HG03159 (cell line): ENCODE results near the gene CUL1.

Experiments used
- ATAC-seq: cut with Tn5 transposase; IDR thresholded peaks from one replicate; pipeline ENCODE4 v1.9.1; 2021; ENCODE audit warnings: mild to moderate bottlenecking, moderate library complexity; ENCODE audit not compliant: unreplicated experiment

Gene CUL1

DNA sequence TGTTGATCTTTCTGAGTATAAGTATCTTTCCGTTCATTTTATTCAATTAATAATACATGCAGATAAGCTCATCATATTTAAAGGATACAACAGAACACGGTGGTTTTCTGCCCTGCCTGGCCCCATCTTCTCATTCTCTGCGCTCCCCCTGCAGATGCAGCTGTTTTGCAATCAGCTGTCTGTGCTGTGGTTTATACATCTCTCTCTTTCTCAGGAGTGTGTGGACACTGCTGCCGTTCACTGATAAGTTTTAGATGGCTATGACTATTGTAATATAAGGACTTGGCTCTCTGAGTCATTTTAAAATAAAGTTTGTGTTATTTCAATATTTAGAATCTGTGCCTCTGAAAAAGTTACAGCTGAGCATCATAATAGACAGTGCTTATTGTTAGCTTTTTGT is 54.5 kb downstream of the CUL1 start:
- no peak for ATAC-seq

DNA sequence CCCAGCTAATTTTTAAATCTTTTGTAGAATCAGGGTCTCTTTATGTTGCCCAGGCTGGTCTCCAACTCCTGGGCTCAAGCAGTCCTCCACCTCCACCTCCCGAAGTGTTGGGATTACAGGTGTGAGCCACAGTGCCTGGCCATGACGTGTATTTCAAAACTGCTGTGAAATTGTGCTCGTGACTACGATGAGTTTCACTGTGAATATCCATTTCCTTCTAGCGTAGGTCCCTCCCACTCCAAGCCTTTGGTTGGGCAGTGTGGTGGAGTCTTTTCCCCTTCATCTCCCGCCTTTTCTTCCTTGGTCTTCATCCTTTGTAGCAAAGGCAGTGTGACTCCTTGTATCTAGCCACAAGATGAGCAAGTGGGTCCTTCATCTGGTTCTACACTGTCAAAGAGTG is 56.2 kb downstream of the CUL1 start:
- no peak for ATAC-seq

DNA sequence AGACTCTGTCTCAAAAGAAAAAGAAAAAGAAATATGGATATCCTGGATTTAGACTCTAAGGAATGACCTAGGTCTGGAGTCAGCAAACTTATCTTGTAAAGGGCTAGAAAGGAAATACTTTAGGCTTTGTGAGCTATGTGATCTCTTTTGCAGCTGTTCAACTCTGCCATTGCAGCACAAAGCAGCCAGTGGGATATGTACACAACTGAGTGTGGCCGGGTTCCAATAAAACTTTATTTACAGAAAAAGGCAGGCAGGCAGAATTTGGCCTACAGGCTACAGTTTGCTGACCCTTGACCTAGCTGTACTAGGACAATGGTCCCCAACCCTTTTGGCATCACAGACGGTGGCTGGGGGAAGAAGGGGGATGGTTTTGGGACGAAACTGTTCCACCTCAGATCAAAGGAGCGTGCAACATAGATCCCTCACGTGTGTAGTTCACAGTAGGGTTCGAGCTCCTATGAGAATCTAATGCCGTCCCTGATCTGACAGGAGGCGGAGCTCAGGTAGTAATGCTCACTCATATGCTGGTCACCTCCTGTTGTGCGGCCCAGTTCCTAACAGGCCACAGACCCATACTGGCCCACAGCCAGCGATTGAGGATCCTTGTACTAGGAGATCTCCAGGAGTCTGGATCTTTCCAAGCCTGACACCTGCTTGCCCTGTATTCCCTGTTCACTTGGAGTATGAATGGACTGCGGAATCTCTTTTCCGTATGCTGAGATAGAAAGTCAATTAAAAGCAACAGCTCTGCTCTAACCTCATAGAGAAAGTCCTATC is 63.0 kb downstream of the CUL1 start:
- no peak for ATAC-seq

DNA sequence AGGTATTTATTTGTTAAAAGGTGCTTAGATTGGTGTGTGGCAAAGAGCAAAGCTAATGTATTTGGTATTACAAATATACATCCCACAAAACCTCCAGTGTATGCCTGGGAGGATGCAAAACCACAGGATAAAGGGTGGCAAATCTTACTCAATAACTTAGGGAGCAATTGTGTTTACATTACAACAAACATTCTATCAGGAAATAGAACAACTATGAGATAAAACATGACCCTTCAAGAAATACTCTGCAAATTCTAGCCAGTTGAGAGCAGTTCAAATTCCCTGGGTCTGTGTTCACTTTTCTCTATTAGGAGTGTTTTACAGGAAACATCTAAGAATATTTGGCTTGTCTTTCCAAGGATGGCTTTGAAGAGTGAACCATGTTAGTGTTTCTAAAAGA is 64.9 kb downstream of the CUL1 start:
- no peak for ATAC-seq

DNA sequence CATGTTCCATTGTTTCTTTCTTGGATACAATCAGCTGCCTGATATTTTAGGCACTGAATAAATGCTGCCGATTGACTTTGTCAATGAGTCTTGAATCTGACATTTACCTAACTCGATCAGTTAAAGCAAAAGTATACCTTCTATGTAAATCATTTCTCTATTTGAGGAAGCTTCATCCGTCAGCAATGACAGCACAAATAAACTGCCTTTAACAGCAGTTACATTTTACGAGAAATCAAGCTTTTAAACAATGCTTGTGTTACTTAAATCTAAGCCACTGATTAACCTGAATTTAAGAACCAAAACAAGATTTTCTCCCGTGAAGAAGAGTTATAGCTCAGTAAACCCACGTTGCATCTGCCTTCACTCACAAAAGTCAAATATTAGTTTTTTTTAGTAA is 71.3 kb downstream of the CUL1 start:
- no peak for ATAC-seq

DNA sequence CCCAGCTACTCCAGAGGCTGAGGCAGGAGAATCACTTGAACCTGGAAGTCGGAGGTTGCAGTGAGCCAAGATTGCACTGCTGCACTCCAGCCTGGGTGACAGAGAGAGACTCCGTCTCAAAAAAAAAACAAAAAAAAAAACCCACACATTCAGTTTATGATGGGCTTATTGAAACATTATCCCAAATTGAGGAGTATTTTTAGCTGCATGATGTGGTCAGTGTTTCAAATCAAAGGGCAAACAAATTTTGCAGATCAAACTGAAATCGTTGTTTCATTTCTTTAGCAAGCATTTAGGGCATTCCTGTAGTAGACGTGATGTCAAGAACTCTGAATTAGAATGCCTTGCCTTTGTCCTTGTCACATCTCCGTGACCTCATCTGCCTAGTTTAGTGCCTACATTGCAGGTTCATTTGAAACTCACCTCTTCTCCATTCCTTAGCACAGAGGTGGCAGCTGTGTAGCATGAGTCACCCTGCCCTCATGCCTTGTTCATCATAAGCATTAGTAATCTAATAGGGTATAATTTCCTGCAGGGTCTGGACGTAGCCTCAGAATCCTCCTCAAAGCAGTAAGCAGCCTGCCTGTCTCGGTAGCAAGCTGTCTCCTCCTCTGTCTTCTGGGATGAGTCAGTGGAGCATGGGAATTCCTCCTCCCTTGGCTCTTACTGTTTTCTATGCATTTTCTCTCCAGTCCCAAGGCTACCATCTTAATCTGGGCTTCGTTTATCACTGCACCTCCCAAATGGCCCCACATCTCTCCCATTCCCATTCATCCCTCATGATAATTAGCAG is 73.8 kb downstream of the CUL1 start:
- ATAC-seq: no peak

DNA sequence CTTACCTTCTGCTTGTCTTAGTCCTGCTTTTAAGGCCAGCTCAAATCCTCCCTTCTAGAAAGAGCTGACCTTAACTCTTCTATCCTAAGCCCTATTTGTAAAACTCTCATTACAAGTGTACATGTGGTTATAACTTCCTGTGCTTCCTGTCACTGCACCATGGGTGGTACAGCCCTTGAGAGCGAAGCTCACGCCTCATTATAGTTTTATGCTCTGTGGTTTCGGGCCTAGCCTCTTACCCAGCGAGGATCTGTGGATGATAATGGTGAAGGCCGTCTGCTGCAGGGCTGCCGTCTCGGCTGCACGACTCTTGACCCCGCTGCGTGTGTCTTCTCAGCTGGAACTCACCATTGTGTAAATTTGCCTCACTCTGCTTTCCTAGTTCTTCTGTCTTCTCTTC is 74.6 kb downstream of the CUL1 start:
- ATAC-seq: peak; percentile 83

DNA sequence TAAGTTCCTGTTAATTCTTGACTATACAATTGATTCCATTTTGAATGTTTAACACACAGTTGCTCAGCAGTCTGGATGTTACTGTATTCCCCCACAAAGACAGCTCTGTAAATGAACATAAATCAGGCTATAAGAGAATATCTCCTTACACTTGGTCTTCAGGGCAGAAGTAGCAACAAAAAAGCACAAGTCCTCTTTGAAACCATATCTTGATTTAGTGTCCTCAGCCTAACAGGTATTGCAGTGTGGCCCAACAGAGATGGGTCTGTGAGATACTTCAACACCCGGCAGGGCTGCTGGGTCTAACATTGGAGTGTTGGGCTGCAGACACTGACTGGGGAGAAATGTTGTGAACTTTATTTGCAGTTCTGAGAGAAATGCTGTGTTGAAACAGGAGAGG is 75.8 kb downstream of the CUL1 start:
- no peak for ATAC-seq

DNA sequence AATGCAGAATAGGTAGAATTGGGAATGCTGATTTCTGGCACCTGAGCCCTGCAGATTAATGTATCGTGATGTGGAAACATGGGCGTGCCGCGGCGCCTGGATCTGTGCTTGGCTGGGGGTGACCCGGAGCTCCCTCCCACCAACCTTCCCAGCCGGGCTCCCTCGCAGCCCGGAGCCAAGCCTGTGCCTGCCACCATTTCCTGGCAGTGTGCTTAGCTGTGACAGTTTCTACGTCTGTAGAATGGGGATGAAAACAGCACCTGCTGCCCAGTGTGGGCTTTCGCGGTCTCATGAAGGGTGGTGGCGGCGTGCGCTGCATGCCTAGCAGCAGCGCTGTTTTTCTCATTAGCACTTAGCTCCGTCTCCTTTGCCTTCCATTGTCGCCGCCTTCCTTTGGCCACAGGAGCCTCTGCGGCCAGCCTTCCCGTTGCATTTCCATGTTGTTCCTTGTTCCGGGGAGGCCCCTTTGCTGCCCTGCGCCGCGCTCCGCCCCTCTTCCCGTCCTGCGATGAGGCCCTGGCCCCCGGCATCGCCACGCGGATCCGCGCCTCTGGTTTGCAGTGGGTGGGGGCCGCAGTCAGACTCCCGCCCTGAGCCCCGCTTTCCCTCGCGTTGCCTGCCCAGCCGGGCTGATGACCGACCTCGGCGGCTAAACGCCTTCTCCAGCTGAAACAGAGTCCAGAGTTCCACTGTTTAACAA is 84.2 kb downstream of the CUL1 start:
- no peak for ATAC-seq

DNA sequence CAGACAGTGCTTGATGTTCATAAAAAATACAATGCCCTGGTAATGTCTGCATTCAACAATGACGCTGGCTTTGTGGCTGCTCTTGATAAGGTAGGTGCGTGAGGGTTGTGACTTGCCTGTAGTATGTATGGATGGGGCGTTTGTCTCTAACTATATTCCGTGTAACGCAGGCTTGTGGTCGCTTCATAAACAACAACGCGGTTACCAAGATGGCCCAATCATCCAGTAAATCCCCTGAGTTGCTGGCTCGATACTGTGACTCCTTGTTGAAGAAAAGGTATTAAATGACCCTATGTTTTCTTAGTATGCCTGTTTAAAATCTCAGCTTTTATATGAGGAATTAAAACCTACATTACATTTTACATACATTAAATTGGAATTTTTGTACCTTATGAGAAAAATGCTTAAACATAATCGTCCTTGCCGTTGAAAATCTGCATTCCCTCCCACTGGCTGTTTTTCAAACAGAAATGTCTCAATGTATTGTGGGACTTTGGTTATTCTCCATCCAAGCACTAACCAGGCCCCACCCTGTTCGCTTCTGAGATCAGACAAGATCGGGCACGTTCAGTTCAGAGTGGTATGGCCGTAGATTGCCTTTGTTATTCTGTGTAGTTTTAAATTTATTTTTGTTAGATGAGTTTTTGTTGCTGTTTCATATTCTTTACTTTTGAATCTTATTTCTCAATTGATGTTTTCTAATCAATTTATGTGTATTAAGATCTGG is 85.3 kb downstream of the CUL1 start:
- ATAC-seq: no peak

DNA sequence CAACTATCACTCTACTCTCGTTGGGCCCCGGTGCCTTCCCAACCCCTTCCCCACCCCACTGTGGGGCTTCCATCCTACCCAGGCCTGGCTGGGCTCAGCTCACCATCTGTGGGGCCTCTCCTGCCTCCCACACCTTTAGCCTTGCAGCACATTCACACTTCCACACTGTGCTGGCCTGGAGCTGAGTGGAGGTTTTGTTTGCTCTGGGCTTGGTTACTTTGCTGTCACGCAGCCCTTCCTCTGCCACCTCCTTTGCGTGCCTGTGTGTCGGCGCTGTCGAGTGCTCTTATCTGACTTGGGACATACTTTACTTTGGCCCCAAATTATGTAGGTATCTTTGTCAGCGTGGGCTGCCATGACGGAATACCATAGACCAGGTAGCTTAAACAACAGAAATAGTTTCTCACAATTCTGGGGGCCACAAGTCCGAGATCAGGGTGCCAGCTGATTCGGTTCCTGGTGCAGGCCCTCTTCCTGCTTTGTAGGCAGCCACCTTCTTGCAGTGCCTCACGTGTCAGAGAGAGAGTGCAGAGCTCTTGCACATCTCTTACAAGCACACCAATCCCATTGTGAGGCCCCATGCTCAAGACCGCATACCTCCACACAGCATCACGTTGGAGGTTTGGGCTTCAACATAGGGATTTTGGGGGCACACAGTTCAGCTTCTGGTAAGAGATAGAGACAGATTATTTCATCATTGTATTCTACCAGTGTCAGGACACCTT is 89.0 kb downstream of the CUL1 start:
- ATAC-seq: no peak

DNA sequence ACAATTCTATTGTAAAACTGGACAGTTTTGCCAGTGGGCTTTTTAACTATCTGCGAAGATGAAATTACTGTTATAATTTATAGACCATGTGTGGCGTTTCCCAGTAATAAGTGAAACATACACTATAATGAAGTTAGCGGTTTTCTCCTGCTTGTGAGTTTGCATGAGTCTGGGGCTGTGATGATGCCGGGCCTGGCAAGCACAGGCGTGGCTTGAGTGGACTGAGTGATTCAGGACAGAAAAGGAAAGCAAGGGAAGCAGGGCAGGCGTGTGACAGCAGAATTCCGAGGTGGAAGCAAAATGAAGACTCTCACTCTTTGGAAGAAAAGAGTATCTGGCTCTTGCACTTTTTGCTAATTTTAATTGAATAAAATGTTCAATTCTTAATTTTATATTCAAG is 90.5 kb downstream of the CUL1 start:
- ATAC-seq: no peak

DNA sequence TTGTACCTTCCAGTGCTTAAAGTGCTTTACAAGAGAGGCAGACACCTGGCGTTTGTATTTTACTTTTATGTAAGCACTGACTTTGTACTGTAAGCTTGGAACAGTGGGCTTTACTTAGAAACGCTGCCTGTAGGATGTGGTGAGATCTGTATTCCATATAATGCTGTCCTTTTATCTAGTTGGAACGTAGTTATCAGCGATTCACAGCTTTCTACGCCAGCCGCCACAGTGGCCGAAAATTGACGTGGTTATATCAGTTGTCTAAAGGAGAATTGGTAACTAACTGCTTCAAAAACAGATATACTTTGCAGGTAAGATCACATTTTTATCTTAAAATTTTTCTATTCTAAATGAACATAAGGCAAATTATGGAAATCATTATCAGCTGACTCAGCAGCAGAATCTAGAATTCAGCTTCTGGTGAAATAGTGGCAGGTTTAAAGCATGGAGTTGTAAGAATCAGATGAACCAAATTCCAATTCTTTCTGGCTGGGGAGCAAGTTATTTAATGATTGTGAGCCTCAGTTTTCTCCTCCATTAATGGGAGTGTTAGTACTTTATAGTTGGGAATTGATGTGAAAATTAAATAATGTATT is 91.5 kb downstream of the CUL1 start:
- ATAC-seq: no peak

DNA sequence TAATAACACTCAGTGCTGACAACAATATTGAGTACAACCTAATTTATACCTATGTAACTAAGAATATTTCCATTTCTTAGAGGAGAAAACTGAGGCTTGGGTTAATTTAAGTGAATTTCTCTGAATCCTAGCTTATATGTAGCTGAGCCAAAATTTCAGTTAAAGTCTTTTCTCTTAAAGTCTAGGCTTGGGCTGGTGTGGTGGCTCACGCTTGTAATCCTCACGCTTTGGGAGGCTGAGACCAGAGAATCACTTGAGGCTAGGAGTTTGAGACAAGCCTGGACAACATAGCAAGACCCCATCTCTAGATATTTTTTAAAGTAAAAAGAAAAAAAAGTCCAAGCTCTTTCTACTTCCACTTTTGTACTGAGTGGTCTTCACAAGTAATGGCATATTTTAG is 92.1 kb downstream of the CUL1 start:
- ATAC-seq: no peak

DNA sequence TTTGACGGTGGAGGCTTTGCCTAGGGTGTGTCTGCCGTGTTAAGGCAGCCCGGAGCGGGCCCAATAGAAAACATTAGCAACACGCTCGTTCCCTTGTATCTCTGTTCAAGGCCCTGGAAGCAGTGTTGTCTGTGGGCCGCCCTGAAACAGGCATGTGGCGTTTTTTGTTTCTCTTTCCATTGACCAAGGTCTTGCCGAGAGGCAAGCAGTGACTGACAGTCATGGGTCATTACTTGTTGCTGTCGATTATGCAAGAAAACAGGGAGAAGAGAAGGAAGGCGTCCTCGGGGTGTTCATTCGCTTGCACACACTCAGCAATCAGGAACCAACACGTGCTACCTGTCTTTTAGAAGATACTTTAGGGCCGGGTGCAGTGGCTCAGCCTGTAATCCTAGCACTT is 92.8 kb downstream of the CUL1 start:
- ATAC-seq: no peak

DNA sequence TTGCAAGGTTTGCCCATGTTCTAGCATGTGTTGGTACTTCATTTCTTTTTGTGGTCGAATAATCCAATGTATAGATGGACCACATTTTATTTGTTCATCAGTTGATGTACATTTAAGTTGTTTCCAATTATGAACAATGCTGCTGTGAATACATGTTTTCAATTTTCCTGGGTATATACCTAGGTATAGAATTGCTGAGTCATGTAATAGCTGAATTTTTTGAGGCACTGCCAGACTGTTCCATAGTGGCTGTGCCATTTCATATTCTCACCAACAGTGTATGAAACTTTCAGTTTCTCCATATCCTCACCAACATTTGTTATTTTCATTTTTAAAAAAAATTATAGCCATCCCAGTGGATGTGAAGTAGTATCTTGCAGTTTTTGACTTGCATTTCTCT is 94.9 kb downstream of the CUL1 start:
- no peak for ATAC-seq

DNA sequence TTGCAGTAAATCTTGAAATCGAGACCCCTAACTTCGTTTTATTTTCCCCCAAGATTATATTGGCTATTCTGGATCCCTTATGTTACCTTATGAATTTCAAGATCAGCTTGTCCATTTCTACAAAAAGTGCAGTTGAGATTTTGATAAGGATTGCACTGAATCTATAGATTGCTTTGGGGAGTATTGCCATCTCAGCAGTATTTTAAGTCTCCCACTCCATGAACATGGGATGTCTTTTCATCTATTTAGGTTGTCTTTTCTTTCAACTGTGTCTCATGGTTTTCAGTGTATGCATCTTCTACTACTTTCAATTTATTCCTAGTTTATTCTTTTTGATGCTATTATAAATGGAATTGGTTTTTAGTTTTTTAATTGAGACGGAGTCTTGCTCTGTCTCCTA is 95.8 kb downstream of the CUL1 start:
- ATAC-seq: no peak

DNA sequence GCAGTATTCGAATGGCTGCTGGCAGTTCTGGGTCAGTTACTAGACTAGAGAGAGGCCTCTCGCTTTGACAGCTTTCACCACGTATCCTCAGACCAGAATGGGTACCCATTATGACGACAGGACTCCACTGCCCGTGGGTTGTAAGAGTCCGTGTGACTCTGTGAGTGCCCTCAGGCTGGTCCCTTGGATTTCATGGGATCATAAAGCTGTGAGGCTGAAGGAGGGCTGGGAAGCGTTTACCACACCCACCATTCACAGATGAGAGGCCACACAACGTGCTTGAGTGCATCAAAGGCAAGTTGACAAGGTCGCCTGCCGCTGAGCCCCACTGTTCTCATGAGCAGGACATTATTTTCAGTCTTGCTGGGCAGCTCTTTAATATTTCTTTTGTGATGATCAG is 98.1 kb downstream of the CUL1 start:
- no peak for ATAC-seq

DNA sequence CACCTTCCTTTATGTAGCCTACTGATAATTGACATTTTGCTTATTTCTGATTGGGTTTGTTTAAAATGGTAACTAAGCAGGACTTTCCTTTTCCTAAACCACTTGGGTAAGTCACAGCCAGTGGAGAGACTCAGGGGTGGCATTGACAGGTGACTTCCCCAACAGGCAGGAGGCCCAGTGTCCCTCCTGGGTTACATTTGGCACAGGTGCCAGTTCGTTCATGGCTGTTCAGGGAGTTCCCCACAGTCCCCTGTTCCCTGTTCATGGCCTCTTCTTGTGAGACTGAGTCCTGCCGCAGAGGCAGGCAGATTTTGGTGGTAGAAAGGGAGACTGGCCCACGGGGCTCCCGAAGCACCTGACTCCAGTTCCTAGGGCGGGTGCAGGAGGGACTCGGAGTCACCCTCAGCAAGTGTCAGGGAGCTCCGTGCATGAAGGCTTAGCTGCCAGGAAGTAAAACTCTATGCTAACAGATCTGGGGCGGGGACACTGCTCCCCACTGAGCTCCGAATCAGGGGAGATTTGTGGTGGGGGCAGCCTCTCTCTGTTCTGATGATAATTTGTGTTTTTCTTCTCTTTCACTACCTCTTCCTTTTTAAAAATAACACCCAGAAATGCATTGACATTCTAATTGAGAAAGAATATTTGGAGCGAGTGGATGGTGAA is 101.3 kb downstream of the CUL1 start:
- ATAC-seq: no peak

DNA sequence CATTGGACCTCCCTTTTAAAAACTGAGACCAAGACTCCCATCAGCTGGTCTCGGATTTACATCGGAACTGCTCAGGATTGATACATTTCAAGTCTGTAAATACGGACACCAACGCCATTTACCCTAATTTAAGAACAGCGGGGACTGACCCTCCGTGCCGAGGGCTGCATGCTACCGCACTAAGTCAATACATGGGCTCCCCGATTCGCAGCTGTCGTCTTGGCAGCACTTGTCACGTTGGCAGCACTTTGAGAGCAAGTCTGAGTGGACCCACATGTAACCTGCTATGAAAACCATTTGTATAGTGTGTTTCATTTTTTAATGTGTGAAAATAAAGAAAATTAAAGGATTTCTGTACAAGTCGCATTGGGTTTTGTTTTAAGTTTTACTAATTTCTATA is 102.0 kb downstream of the CUL1 start:
- ATAC-seq: no peak
